Mammary epithelial cell (primary cell): ENCODE results near the gene MFSD6.

Experiments
- CTCF ChIP-seq, 2 donors: IDR thresholded peaks in 1 of 2; conservative IDR thresholded peaks in 1 of 2; 2 replicates each; pipeline ENCODE4 v1.5.1; 2011 to 2012; ENCODE audit warnings: inconsistent platforms in 2 of 2, low read length in 2 of 2, mild to moderate bottlenecking in 2 of 2, control low read depth in 1 of 2, low read depth in 1 of 2; ENCODE audit not compliant: insufficient read depth in 1 of 2; ENCODE audit errors: extremely low read depth in 1 of 2
- EZH2 ChIP-seq: IDR thresholded peaks from 2 replicates; pipeline ENCODE4 v1.6.1; 2012; ENCODE audit warnings: low read length, inconsistent platforms, borderline replicate concordance

- TF ChIP-seq CTCF (conservative IDR thresholded peaks at IDR 0.05 in 1 of 2, IDR thresholded peaks at IDR 0.05 in 1 of 2; ENCODE audit: extremely low read depth in 1 of 2, insufficient read depth in 1 of 2, low read depth in 1 of 2, low read length in 2 of 2) (no peak), EZH2 (no peak)
Measured at GRCh38 chr2:190517468-190517867, 109.3 kb downstream of the MFSD6 start.
